NCI-H146 treated with DMSO at 0.1 percent for 48 hours (cell line): ENCODE results near the gene CREG1.

Source experiments
- DNase-seq: peaks from one replicate; lab custom pipeline; 2025; ENCODE audit not compliant: unreplicated experiment; lab: John Stamatoyannopoulos, UW

Gene CREG1

GRCh38 chr1:167509587-167509986, 44.0 kb downstream of the CREG1 start:
- no peak for DNase-seq

GRCh38 chr1:167507719-167508118, 45.8 kb downstream of the CREG1 start:
- no peak for DNase-seq

- DNase-seq, result no peak
Measured at GRCh38 chr1:167504467-167504827, 49.1 kb downstream of the CREG1 start.

- DNase-seq, result no peak
Measured at GRCh38 chr1:167503626-167504466, 49.7 kb downstream of the CREG1 start.

GRCh38 chr1:167502719-167503462, 50.7 kb downstream of the CREG1 start:
- no peak for DNase-seq

GRCh38 chr1:167502192-167502551, 51.4 kb downstream of the CREG1 start:
- no peak for DNase-seq

- no peak for DNase-seq
Measured at GRCh38 chr1:167501515-167502191, 51.9 kb downstream of the CREG1 start.

- no peak for DNase-seq
Measured at GRCh38 chr1:167500283-167500860, 53.2 kb downstream of the CREG1 start.

GRCh38 chr1:167499664-167500101, 53.9 kb downstream of the CREG1 start:
- no peak for DNase-seq

GRCh38 chr1:167499106-167499505, 54.5 kb downstream of the CREG1 start:
- peak; percentile 37 for DNase-seq

- DNase-seq, result no peak
Measured at GRCh38 chr1:167496797-167497619, 56.6 kb downstream of the CREG1 start.

GRCh38 chr1:167493372-167493771, 60.2 kb downstream of the CREG1 start:
- DNase-seq, result no peak

GRCh38 chr1:167492481-167492910, 61.1 kb downstream of the CREG1 start:
- DNase-seq, result no peak

GRCh38 chr1:167491586-167492461, 61.7 kb downstream of the CREG1 start:
- DNase-seq, result no peak
